Upper lobe of left lung (tissue), 6 donors: Measurements from ENCODE around the gene TMEM256. TPM values are rescaled to one million over a fixed set of nuclear protein-coding genes. Genes with fewer than 3 reads are reported as not detected.
"Not testable (repeated sequence)": the region's sequence is repeated elsewhere in the genome, so short reads cannot be mapped to it uniquely, and the experiment has no call there.

Experiments
- ATAC-seq, 2 donors: fragments of 200-7000 bp; cut with Tn5 transposase; one replicate each; pipeline ENCODE4 v1.9.1; 2022; ENCODE audit warnings: mild to moderate bottlenecking in 2 of 2, moderate library complexity in 2 of 2; ENCODE audit not compliant: low FRiP score in 2 of 2
- DNase-seq, 2 donors: peaks; one replicate each; pipeline ENCODE4 v3.0.0-alpha.2; 2019 to 2020
- H3K27ac ChIP-seq, 4 donors: fragments of 200-600 bp; sonication (generic); one replicate each; pipeline ENCODE4 v1.5.1; 2016 to 2019
- H3K27me3 ChIP-seq, 4 donors: fragments of 200-600 bp; sonication (generic); one replicate each; pipeline ENCODE4 v1.5.1; 2017 to 2019
- H3K36me3 ChIP-seq, 4 donors: fragments of 200-600 bp; sonication (generic); one replicate each; pipeline ENCODE4 v1.5.1; 2016 to 2019
- H3K4me1 ChIP-seq, 4 donors: fragments of 200-600 bp; sonication (generic); one replicate each; pipeline ENCODE4 v1.5.1; 2018 to 2019
- H3K4me3 ChIP-seq, 4 donors: fragments of 200-600 bp; sonication (generic); one replicate each; pipeline ENCODE4 v1.5.1; 2017 to 2019; ENCODE audit warnings: mild to moderate bottlenecking in 2 of 4, moderate library complexity in 1 of 4
- H3K9me3 ChIP-seq, 4 donors: fragments of 200-600 bp; sonication (generic); one replicate each; pipeline ENCODE4 v1.5.1; 2018 to 2019
- CTCF ChIP-seq, 6 experiments: fragments of 450-650 bp in 4 of 6; fragments of 200-600 bp in 2 of 6; sonication (generic) in 2 of 6; IDR thresholded peaks; one replicate each; pipeline ENCODE4 v1.5.1; 2016 to 2019; ENCODE audit warnings: antibody characterized with exemption in 6 of 6
- EP300 ChIP-seq, 4 donors: sonication (generic); formaldehyde crosslinking; IDR thresholded peaks; one replicate each; pipeline ENCODE4 v1.5.1; 2017; ENCODE audit warnings: antibody characterized with exemption in 4 of 4, control low read depth in 2 of 4
- POLR2A ChIP-seq, 4 donors: fragments of 450-650 bp; IDR thresholded peaks; one replicate each; pipeline ENCODE4 v1.5.1; 2016 to 2017; ENCODE audit warnings: antibody characterized with exemption in 4 of 4, mild to moderate bottlenecking in 2 of 4
- POLR2AphosphoS5 ChIP-seq, 2 donors: sonication (generic); formaldehyde crosslinking; IDR thresholded peaks; one replicate each; pipeline ENCODE4 v1.5.1; 2017; ENCODE audit warnings: antibody characterized with exemption in 2 of 2
- WGBS, 2 donors: methylation state at CpG; one replicate each; pipeline ENCODE4 v1.1.5; 2017 to 2018; 5-methylcytosine and 5-hydroxymethylcytosine counted together
- total RNA-seq, 6 donors: library from RNA; depleted of rRNA in 4 of 6; stranded (reverse); fragments of >200 nt in 4 of 6; gene quantifications; one replicate each; pipeline versions ENCODE4 v1.1.0 to v1.2.1, GENCODE V29; 2016 to 2021
- donor health status: DM: no; HTN: no; CAD: no; lungs with moderate emphysema.
- donor health status: DM: no; HTN: yes; CAD: no; lungs with severe emphysema.

The TMEM256 gene
- total RNA-seq, 6 donors from 2014 or later = 21.6 to 65.0 (median 52.6) TPM

- no peaks in the 10 kb centered on the region for H3K9me3 ChIP-seq
- no peak overlapping the region for H3K4me3 ChIP-seq
- H3K27me3 ChIP-seq = no peaks in the 10 kb centered on the region
- no peak overlapping the region for H3K27ac ChIP-seq
- DNase-seq (no peak), ATAC-seq (no peak)
- WGBS, 2 donors = 76 to 77% methylated on average over 13 of the region's 13 CpGs
- TF ChIP-seq EP300 (IDR thresholded peaks at IDR 0.05) (no peak), CTCF (IDR thresholded peaks at IDR 0.05) (no peak), POLR2A (IDR thresholded peaks at IDR 0.05) (no peak), POLR2AphosphoS5 (IDR thresholded peaks at IDR 0.05) (no peak)
- H3K4me1 ChIP-seq = no peaks in the 10 kb centered on the region
- H3K36me3 ChIP-seq = no peaks in the 10 kb centered on the region
Observed at GRCh38 chr17:7367918-7368598, 35.8 kb downstream of the TMEM256 start.

- WGBS, 2 donors = 88 to 89% methylated on average over 7 to 8 of the region's 8 CpGs
- no peaks in the 10 kb centered on the region for H3K4me1 ChIP-seq
- no peaks in the 10 kb centered on the region for H3K36me3 ChIP-seq
- DNase-seq (no peak), ATAC-seq (no peak)
- H3K4me3 ChIP-seq = no peak overlapping the region
- no peak overlapping the region for H3K27ac ChIP-seq
- no peaks in the 10 kb centered on the region for H3K9me3 ChIP-seq
- no peak for TF ChIP-seq CTCF (IDR thresholded peaks at IDR 0.05)
- no peak for TF ChIP-seq POLR2AphosphoS5 (IDR thresholded peaks at IDR 0.05)
- TF ChIP-seq POLR2A (IDR thresholded peaks at IDR 0.05) = no peak
- TF ChIP-seq EP300 (IDR thresholded peaks at IDR 0.05) = no peak
- no peaks in the 10 kb centered on the region for H3K27me3 ChIP-seq
Observed at GRCh38 chr17:7367083-7367482, 36.8 kb downstream of the TMEM256 start.

GRCh38 chr17:7365963-7366362 is 37.9 kb downstream of the TMEM256 start:
- not testable (repeated sequence) for H3K9me3 ChIP-seq, DNase-seq, H3K27me3 ChIP-seq, H3K27ac ChIP-seq, ATAC-seq, H3K36me3 ChIP-seq, H3K4me1 ChIP-seq, H3K4me3 ChIP-seq
- WGBS, 2 donors = 87 to 88% methylated on average over 6 of the region's 7 CpGs

GRCh38 chr17:7363311-7363710 is 40.6 kb downstream of the TMEM256 start:
- no peak overlapping the region for H3K27ac ChIP-seq
- no peak for ATAC-seq
- no peaks in the 10 kb centered on the region for H3K4me1 ChIP-seq
- no peak for DNase-seq
- H3K9me3 ChIP-seq = no peaks in the 10 kb centered on the region
- WGBS, 2 donors = 90 to 95% methylated on average over 6 of the region's 6 CpGs
- H3K4me3 ChIP-seq = no peak overlapping the region
- TF ChIP-seq POLR2AphosphoS5 (IDR thresholded peaks at IDR 0.05) = no peak
- no peak for TF ChIP-seq CTCF (IDR thresholded peaks at IDR 0.05)
- no peak for TF ChIP-seq POLR2A (IDR thresholded peaks at IDR 0.05)
- no peak for TF ChIP-seq EP300 (IDR thresholded peaks at IDR 0.05)
- no peaks in the 10 kb centered on the region for H3K36me3 ChIP-seq
- H3K27me3 ChIP-seq = no peaks in the 10 kb centered on the region

- ATAC-seq (no peak), DNase-seq (no peak)
- WGBS, 2 donors = 52 to 67% methylated on average over 3 of the region's 3 CpGs
- no peaks in the 10 kb centered on the region for H3K27me3 ChIP-seq
- no peak overlapping the region for H3K27ac ChIP-seq
- no peak overlapping the region for H3K4me3 ChIP-seq
- H3K36me3 ChIP-seq = no peaks in the 10 kb centered on the region
- TF ChIP-seq POLR2AphosphoS5 (IDR thresholded peaks at IDR 0.05) = no peak
- no peak for TF ChIP-seq CTCF (IDR thresholded peaks at IDR 0.05)
- TF ChIP-seq EP300 (IDR thresholded peaks at IDR 0.05) = no peak
- TF ChIP-seq POLR2A (IDR thresholded peaks at IDR 0.05) = no peak
- H3K9me3 ChIP-seq = no peaks in the 10 kb centered on the region
- no peaks in the 10 kb centered on the region for H3K4me1 ChIP-seq
Observed at GRCh38 chr17:7361906-7362305, 42.0 kb downstream of the TMEM256 start.
